GM23338 (cell line): ENCODE data around the gene MYO9B. TPM values are rescaled to one million over a fixed set of nuclear protein-coding genes. Genes with fewer than 3 reads are reported as not detected.

Source experiments
- ATAC-seq: fragments of 200-7000 bp; cut with Tn5 transposase; 3 replicates; pipeline ENCODE4 v1.9.1; 2020
- DNase-seq: peaks from one replicate; pipeline ENCODE4 v3.0.0-alpha.2; 2015; ENCODE audit warnings: low spot score
- H2AFZ ChIP-seq: fragments of 200-600 bp; sonication (generic); 2 replicates; pipeline ENCODE4 v1.8.0; 2016; ENCODE audit warnings: antibody characterized with exemption, mild to moderate bottlenecking, moderate library complexity
- H3F3A ChIP-seq: fragments of 200-600 bp; sonication (generic); replicated peaks from 2 replicates; pipeline ENCODE4 v1.8.0; 2017; ENCODE audit warnings: antibody characterized with exemption, mixed run types, low read depth
- H3K27ac ChIP-seq: fragments of 200-600 bp; sonication (generic); 2 replicates; pipeline ENCODE4 v1.6.1; 2016; ENCODE audit warnings: low read depth
- H3K27me3 ChIP-seq: fragments of 200-600 bp; sonication (generic); 2 replicates; pipeline ENCODE4 v1.8.0; 2016; ENCODE audit warnings: mild to moderate bottlenecking, mixed run types, moderate library complexity; ENCODE audit not compliant: insufficient read depth
- H3K36me3 ChIP-seq: fragments of 200-600 bp; sonication (generic); 2 replicates; pipeline ENCODE4 v1.8.0; 2016; ENCODE audit warnings: mild to moderate bottlenecking; ENCODE audit not compliant: insufficient read depth
- H3K4me1 ChIP-seq: fragments of 200-600 bp; sonication (generic); 2 replicates; pipeline ENCODE4 v1.8.0; 2016; ENCODE audit warnings: mild to moderate bottlenecking, moderate library complexity; ENCODE audit not compliant: insufficient read depth
- H3K4me2 ChIP-seq: fragments of 200-600 bp; sonication (generic); 2 replicates; pipeline ENCODE4 v1.7.1; 2017; ENCODE audit warnings: mixed run types
- H3K4me3 ChIP-seq: fragments of 200-600 bp; sonication (generic); 2 replicates; pipeline ENCODE4 v1.6.1; 2016; ENCODE audit warnings: mixed run types
- H3K79me2 ChIP-seq: fragments of 200-600 bp; sonication (generic); replicated peaks from 2 replicates; pipeline ENCODE4 v1.8.0; 2017; ENCODE audit warnings: mild to moderate bottlenecking; ENCODE audit not compliant: insufficient read depth
- H3K9me2 ChIP-seq: fragments of 200-600 bp; sonication (generic); 2 replicates; pipeline ENCODE4 v1.8.0; 2017; ENCODE audit not compliant: insufficient read depth
- H4K20me1 ChIP-seq: fragments of 200-600 bp; sonication (generic); replicated peaks from 2 replicates; pipeline ENCODE4 v1.8.0; 2017; ENCODE audit warnings: mild to moderate bottlenecking; ENCODE audit not compliant: insufficient read depth
- H3K27ac Mint-ChIP-seq: 2 replicates; pipeline ENCODE4 v1.8.0; 2020; ENCODE audit warnings: inconsistent platforms, mild to moderate bottlenecking, moderate library complexity, mixed read lengths
- H3K27me3 Mint-ChIP-seq: 3 replicates; pipeline ENCODE4 v1.8.0; 2022; ENCODE audit warnings: low read depth, mild to moderate bottlenecking, moderate library complexity, mixed read lengths, inconsistent platforms; ENCODE audit not compliant: insufficient read depth, poor library complexity
- H3K36me3 Mint-ChIP-seq: 3 replicates; pipeline ENCODE4 v1.8.0; 2021; ENCODE audit warnings: low read depth, mild to moderate bottlenecking, inconsistent platforms, moderate library complexity, mixed read lengths
- H3K4me1 Mint-ChIP-seq: 3 replicates; pipeline ENCODE4 v1.8.0; 2020; ENCODE audit warnings: mild to moderate bottlenecking, inconsistent platforms, mixed read lengths
- H3K4me3 Mint-ChIP-seq: 3 replicates; pipeline ENCODE4 v1.8.0; 2021; ENCODE audit warnings: moderate library complexity, mild to moderate bottlenecking, inconsistent platforms, mixed read lengths
- H3K9me3 Mint-ChIP-seq: 3 replicates; pipeline ENCODE4 v1.8.0; 2020; ENCODE audit warnings: moderate library complexity, mild to moderate bottlenecking, inconsistent platforms, mixed read lengths
- CREB1 ChIP-seq: fragments of 250-450 bp; sonication (Bioruptor Pico); IDR thresholded peaks from 2 replicates; pipeline ENCODE4 v1.5.0; 2020; ENCODE audit warnings: low read depth, mild to moderate bottlenecking, moderate library complexity
- CTCF ChIP-seq, 2 experiments: fragments of 200-600 bp in 1 of 2; sonication (generic) in 1 of 2; conservative IDR thresholded peaks; 2 replicates each; pipeline versions ENCODE4 v1.5.1 to v1.6.1; 2016 to 2017; ENCODE audit warnings: antibody characterized with exemption in 2 of 2, low read depth in 2 of 2, mild to moderate bottlenecking in 2 of 2, moderate library complexity in 1 of 2
- EZH2 ChIP-seq: fragments of 200-600 bp; sonication (generic); IDR thresholded peaks from one replicate; pipeline ENCODE4 v1.8.0; 2017; ENCODE audit warnings: antibody characterized with exemption, mild to moderate bottlenecking, low read depth; ENCODE audit not compliant: unreplicated experiment
- EZH2phosphoT487 ChIP-seq: fragments of 200-600 bp; sonication (generic); IDR thresholded peaks from one replicate; pipeline ENCODE4 v1.8.1; 2018; ENCODE audit warnings: antibody characterized with exemption; ENCODE audit not compliant: unreplicated experiment
- JUNB ChIP-seq: IDR thresholded peaks from one replicate; pipeline ENCODE4 v1.6.1; 2016; ENCODE audit warnings: antibody characterized with exemption; ENCODE audit not compliant: unreplicated experiment
- NANOG ChIP-seq: IDR thresholded peaks from 2 replicates; pipeline ENCODE4 v1.6.1; 2016; ENCODE audit warnings: antibody characterized with exemption, borderline replicate concordance
- POLR2AphosphoS5 ChIP-seq: IDR thresholded peaks from 2 replicates; pipeline ENCODE4 v1.6.1; 2016; ENCODE audit warnings: antibody characterized with exemption, low read depth
- STAT1 ChIP-seq: IDR thresholded peaks from one replicate; pipeline ENCODE4 v1.6.1; 2016; ENCODE audit warnings: antibody characterized with exemption; ENCODE audit not compliant: unreplicated experiment
- ZNF114 ChIP-seq: fragments of 250-450 bp; sonication (Bioruptor Pico); IDR thresholded peaks from 2 replicates; pipeline ENCODE4 v1.5.0; 2020; ENCODE audit warnings: mild to moderate bottlenecking, moderate library complexity
- ZNF331 ChIP-seq: fragments of 250-450 bp; sonication (Bioruptor Pico); IDR thresholded peaks from 2 replicates; pipeline ENCODE4 v1.5.0; 2020; ENCODE audit warnings: low read depth, mild to moderate bottlenecking, moderate library complexity
- ZNF462 ChIP-seq: fragments of 250-450 bp; sonication (Bioruptor Pico); IDR thresholded peaks from 2 replicates; pipeline ENCODE4 v1.5.0; 2020; ENCODE audit warnings: mild to moderate bottlenecking, moderate library complexity
- polyA plus RNA-seq: library from polyadenylated mRNA; unstranded; fragments of >200 nt; fragmentation: Nextera tagmentation; extraction: Ambion mirVana; gene quantifications from 2 replicates; pipeline ENCODE4 v1.2.1, GENCODE V29; 2016
- total RNA-seq: library from RNA; depleted of rRNA; stranded (reverse); fragments of >200 nt; shearing (Covaris generic); gene quantifications from 2 replicates; pipeline ENCODE4 v1.2.3, GENCODE V29; 2014
- TF ChIP-seq, protein P1 (sequence below): IDR thresholded peaks from one replicate; pipeline ENCODE4 v1.6.1; 2018; ENCODE audit warnings: antibody characterized with exemption; ENCODE audit not compliant: unreplicated experiment
- TF ChIP-seq, protein P2 (sequence below): IDR thresholded peaks from 2 replicates; pipeline ENCODE4 v1.6.1; 2016; ENCODE audit warnings: antibody characterized with exemption

MYO9B gene
- total and polyA plus RNA-seq, 2 experiments from 2014 or later: 28.7 to 61.3 TPM

GRCh38 chr19:17112271-17112670 lies 36.7 kb downstream of the MYO9B start:
- peaks cover 24% of the 10 kb centered on the region for H3K4me1 ChIP-seq
- H3K27me3 Mint-ChIP-seq: peaks cover 4% of the 10 kb centered on the region
- H3K9me3 Mint-ChIP-seq: no peaks in the 10 kb centered on the region; the same call in 2 of the 3 replicates
- H3K4me1 Mint-ChIP-seq: peaks cover 49% of the 10 kb centered on the region
- TF ChIP-seq, protein P1, sequence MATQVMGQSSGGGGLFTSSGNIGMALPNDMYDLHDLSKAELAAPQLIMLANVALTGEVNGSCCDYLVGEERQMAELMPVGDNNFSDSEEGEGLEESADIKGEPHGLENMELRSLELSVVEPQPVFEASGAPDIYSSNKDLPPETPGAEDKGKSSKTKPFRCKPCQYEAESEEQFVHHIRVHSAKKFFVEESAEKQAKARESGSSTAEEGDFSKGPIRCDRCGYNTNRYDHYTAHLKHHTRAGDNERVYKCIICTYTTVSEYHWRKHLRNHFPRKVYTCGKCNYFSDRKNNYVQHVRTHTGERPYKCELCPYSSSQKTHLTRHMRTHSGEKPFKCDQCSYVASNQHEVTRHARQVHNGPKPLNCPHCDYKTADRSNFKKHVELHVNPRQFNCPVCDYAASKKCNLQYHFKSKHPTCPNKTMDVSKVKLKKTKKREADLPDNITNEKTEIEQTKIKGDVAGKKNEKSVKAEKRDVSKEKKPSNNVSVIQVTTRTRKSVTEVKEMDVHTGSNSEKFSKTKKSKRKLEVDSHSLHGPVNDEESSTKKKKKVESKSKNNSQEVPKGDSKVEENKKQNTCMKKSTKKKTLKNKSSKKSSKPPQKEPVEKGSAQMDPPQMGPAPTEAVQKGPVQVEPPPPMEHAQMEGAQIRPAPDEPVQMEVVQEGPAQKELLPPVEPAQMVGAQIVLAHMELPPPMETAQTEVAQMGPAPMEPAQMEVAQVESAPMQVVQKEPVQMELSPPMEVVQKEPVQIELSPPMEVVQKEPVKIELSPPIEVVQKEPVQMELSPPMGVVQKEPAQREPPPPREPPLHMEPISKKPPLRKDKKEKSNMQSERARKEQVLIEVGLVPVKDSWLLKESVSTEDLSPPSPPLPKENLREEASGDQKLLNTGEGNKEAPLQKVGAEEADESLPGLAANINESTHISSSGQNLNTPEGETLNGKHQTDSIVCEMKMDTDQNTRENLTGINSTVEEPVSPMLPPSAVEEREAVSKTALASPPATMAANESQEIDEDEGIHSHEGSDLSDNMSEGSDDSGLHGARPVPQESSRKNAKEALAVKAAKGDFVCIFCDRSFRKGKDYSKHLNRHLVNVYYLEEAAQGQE: no peak
- TF ChIP-seq CREB1: no peak
- no peak for TF ChIP-seq POLR2AphosphoS5
- TF ChIP-seq ZNF331 (CRISPR knock-in tag): no peak
- TF ChIP-seq EZH2phosphoT487: no peak
- TF ChIP-seq JUNB: no peak
- TF ChIP-seq, protein P2, sequence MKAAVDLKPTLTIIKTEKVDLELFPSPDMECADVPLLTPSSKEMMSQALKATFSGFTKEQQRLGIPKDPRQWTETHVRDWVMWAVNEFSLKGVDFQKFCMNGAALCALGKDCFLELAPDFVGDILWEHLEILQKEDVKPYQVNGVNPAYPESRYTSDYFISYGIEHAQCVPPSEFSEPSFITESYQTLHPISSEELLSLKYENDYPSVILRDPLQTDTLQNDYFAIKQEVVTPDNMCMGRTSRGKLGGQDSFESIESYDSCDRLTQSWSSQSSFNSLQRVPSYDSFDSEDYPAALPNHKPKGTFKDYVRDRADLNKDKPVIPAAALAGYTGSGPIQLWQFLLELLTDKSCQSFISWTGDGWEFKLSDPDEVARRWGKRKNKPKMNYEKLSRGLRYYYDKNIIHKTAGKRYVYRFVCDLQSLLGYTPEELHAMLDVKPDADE: no peak
- no peak for TF ChIP-seq STAT1
- TF ChIP-seq CTCF (conservative IDR thresholded peaks at IDR 0.05; ENCODE audit: low read depth in 2 of 2): no peak
- TF ChIP-seq NANOG: no peak
- no peak for TF ChIP-seq ZNF462 (CRISPR knock-in tag)
- no peak for TF ChIP-seq ZNF114 (CRISPR knock-in tag)
- TF ChIP-seq EZH2: no peak
- H3K27ac Mint-ChIP-seq: no peak overlapping the region; the same call in 1 of the 2 replicates
- no peak for DNase-seq
- H3F3A ChIP-seq: peaks cover 8% of the 10 kb centered on the region
- no peak overlapping the region for H2AFZ ChIP-seq
- H3K4me2 ChIP-seq: no peak overlapping the region
- H3K27ac ChIP-seq: 0 out of 2 replicates have a peak overlapping the region, but pooled peaks have one; percentile 55
- no peak overlapping the region for H3K4me3 Mint-ChIP-seq
- peaks cover 12% of the 10 kb centered on the region for H3K79me2 ChIP-seq
- H3K4me3 ChIP-seq: no peak overlapping the region
- no peaks in the 10 kb centered on the region for H3K9me2 ChIP-seq
- no peak for ATAC-seq
- H3K36me3 ChIP-seq: 0 out of 2 replicates have a peak, but pooled peaks cover 3% of the 10 kb centered on the region
- no peaks in the 10 kb centered on the region for H3K27me3 ChIP-seq
- H4K20me1 ChIP-seq: peaks cover 3% of the 10 kb centered on the region; the same call in 1 of the 2 replicates
- H3K36me3 Mint-ChIP-seq: peaks cover 10% of the 10 kb centered on the region
